ENCODE measurements around the gene FGF1.

FGF1 gene

DNA sequence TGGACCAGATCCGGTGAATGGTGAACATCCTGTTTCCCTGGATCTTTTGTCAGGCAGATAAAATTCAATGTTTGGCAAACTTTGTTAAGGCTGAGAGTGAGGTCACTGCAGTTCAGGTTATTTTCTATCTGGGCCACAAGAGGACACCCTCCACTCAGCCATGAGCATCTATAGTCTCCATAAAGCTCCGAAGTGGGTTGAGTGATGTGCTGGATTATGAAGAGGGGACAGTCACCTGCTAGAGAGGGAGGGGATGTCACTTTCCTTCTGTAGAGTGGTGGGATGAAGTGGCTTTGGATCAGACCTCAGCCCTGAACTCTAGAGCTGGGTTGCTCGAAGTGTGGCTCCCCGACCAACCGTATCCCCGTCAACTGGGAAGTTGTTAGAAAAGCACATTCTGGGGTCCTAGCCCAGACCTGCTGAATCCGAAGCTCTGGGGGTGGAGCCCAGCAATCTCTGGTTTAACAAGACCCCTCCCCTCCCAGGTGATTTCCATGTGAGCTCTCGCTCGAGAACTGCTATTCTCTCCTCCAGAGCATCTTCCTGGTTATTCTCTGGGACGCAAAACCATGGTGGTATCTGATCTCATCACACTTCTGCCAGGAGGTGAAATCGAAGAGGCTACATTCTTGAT is 31.8 kb upstream of the FGF1 start:
- peak; percentile 66 for DNase-seq (ENCODE audit: low read depth)
- TF ChIP-seq MYC (IDR thresholded peaks at IDR 0.05; ENCODE audit: low read depth, low read length), result no peak; the same call in 1 of the 2 replicates
- TF ChIP-seq, protein P1, sequence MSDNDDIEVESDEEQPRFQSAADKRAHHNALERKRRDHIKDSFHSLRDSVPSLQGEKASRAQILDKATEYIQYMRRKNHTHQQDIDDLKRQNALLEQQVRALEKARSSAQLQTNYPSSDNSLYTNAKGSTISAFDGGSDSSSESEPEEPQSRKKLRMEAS (IDR thresholded peaks at IDR 0.05; ENCODE audit: low read depth, low read length), result 0 out of 2 replicates have a peak, but pooled peaks have one; percentile 7
- TF ChIP-seq POLR2A (IDR thresholded peaks at IDR 0.05; ENCODE audit: extremely low read depth, insufficient read length), result no peak
- TF ChIP-seq, protein P2, sequence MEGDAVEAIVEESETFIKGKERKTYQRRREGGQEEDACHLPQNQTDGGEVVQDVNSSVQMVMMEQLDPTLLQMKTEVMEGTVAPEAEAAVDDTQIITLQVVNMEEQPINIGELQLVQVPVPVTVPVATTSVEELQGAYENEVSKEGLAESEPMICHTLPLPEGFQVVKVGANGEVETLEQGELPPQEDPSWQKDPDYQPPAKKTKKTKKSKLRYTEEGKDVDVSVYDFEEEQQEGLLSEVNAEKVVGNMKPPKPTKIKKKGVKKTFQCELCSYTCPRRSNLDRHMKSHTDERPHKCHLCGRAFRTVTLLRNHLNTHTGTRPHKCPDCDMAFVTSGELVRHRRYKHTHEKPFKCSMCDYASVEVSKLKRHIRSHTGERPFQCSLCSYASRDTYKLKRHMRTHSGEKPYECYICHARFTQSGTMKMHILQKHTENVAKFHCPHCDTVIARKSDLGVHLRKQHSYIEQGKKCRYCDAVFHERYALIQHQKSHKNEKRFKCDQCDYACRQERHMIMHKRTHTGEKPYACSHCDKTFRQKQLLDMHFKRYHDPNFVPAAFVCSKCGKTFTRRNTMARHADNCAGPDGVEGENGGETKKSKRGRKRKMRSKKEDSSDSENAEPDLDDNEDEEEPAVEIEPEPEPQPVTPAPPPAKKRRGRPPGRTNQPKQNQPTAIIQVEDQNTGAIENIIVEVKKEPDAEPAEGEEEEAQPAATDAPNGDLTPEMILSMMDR (IDR thresholded peaks at IDR 0.05; ENCODE audit: low read depth, low read length), result peak; percentile 57
- H3K4me3 ChIP-seq (ENCODE audit: low read depth, low read length), result no peak overlapping the region

DNA sequence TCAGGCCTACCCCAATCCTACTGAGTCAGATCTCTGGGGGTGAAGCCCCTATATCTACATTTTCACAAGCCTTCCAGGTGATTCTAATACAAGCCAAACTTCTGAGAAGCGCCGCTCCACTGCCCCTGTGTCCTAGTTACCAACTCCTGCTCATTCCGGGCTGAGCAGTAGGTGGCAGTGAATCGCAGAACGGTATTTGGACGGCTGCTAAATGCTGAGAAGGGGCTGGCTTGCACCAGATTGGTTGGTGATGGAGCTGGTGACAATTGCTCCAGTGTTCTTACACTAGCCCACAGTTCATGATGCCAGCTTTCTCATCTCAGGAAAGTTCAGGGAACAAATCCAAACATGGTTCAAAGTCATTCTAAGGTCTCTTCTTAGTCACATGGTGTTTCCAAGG is 31.1 kb upstream of the FGF1 start:
- no peak overlapping the region for H3K4me3 ChIP-seq (ENCODE audit: low read depth, low read length)
- TF ChIP-seq, protein P2 (IDR thresholded peaks at IDR 0.05; ENCODE audit: low read depth, low read length), result peak; percentile 69
- no peak for TF ChIP-seq MYC (IDR thresholded peaks at IDR 0.05; ENCODE audit: low read depth, low read length)
- DNase-seq (ENCODE audit: low read depth), result peak; percentile 68

DNA sequence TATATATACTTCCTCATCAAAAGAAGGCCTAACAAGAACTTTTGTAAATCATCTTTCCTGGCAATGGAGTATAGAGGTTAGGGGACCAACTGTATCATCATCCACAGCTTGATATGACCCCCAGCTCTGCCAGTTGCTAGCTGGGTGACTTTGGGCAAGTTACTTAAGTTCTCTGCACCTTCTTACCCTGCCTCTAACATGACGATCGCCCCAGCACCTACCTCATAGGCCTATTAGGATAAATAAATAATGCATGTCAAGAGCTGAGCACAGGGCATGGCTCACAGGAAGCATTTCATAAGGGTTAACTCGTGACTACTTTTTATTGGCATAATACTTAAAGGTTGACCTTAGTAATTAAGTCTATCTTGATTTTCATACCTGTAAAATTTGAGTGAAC is 29.4 kb upstream of the FGF1 start:
- TF ChIP-seq, protein P2 (IDR thresholded peaks at IDR 0.05; ENCODE audit: low read depth, low read length), result no peak
- TF ChIP-seq MYC (IDR thresholded peaks at IDR 0.05; ENCODE audit: low read depth, low read length), result no peak
- TF ChIP-seq POLR2A (IDR thresholded peaks at IDR 0.05; ENCODE audit: extremely low read depth, insufficient read length), result no peak
- TF ChIP-seq, protein P1 (IDR thresholded peaks at IDR 0.05; ENCODE audit: low read depth, low read length), result no peak
- no peak for DNase-seq (ENCODE audit: low read depth)
- no peak overlapping the region for H3K4me3 ChIP-seq (ENCODE audit: low read depth, low read length)

GRCh38 chr5:142713121-142713706 is 27.3 kb upstream of the FGF1 start:
- H3K4me3 ChIP-seq (ENCODE audit: low read depth, low read length), result peak overlapping the region; percentile 67
- TF ChIP-seq, protein P2 (IDR thresholded peaks at IDR 0.05; ENCODE audit: low read depth, low read length), result peak; percentile 82
- TF ChIP-seq POLR2A (IDR thresholded peaks at IDR 0.05; ENCODE audit: extremely low read depth, insufficient read length) (no peak), MYC (IDR thresholded peaks at IDR 0.05; ENCODE audit: low read depth, low read length) (peak; percentile 36; the same call in 1 of the 2 replicates)
- TF ChIP-seq, protein P1 (IDR thresholded peaks at IDR 0.05; ENCODE audit: low read depth, low read length), result peak; percentile 43
- peak; percentile 88 for DNase-seq (ENCODE audit: low read depth)

- no peak for DNase-seq (ENCODE audit: low read depth)
- TF ChIP-seq, protein P2 (IDR thresholded peaks at IDR 0.05; ENCODE audit: low read depth, low read length), result no peak
- TF ChIP-seq MYC (IDR thresholded peaks at IDR 0.05; ENCODE audit: low read depth, low read length), result no peak
- TF ChIP-seq, protein P1 (IDR thresholded peaks at IDR 0.05; ENCODE audit: low read depth, low read length), result no peak
- no peak for TF ChIP-seq POLR2A (IDR thresholded peaks at IDR 0.05; ENCODE audit: extremely low read depth, insufficient read length)
- H3K4me3 ChIP-seq (ENCODE audit: low read depth, low read length), result no peak overlapping the region
Observed at GRCh38 chr5:142703153-142703552, 17.3 kb upstream of the FGF1 start.
